MCF 10A (cell line): ENCODE results near the gene FIBCD1. TPM values are rescaled to one million over a fixed set of nuclear protein-coding genes. Genes with fewer than 3 reads are reported as not detected.

Experiments
- BruUV-seq: library from RNA; stranded (reverse); fragments of 400-500 nt; replicated peaks from 2 replicates; lab custom pipeline; 2021; lab: Mats Ljungman, UMichigan
- CTCF ChIA-PET: fragments of 300-600 bp; sonication (Branson Sonifier 250); formaldehyde crosslinking; extraction: SDS; loops from one replicate; lab custom pipeline; 2021; ENCODE audit warnings: antibody characterized with exemption, inconsistent platforms; lab: Yijun Ruan, JAX
- POLR2A ChIA-PET: fragments of 300-600, 350-650 bp; sonication (Branson Sonifier 250); formaldehyde crosslinking; extraction: SDS; loops from one replicate; lab custom pipeline; 2020; ENCODE audit warnings: antibody characterized with exemption, inconsistent platforms; lab: Yijun Ruan, JAX
- DNase-seq: peaks from one replicate; pipeline ENCODE4 v3.0.0-alpha.2; 2018; ENCODE audit not compliant: unreplicated experiment
- H3K27ac Mint-ChIP-seq: one replicate; pipeline ENCODE4 v1.8.0; 2022; ENCODE audit warnings: mild to moderate bottlenecking, low read depth, mixed read lengths; ENCODE audit not compliant: unreplicated experiment
- H3K27me3 Mint-ChIP-seq: one replicate; pipeline ENCODE4 v1.8.0; 2022; ENCODE audit warnings: mixed read lengths; ENCODE audit not compliant: insufficient read depth, unreplicated experiment
- H3K36me3 Mint-ChIP-seq: one replicate; pipeline ENCODE4 v1.8.0; 2022; ENCODE audit warnings: mild to moderate bottlenecking, moderate library complexity, mixed read lengths; ENCODE audit not compliant: insufficient read depth, unreplicated experiment
- H3K4me1 Mint-ChIP-seq: one replicate; pipeline ENCODE4 v1.8.0; 2022; ENCODE audit warnings: mixed read lengths; ENCODE audit not compliant: insufficient read depth, unreplicated experiment
- H3K4me3 Mint-ChIP-seq: one replicate; pipeline ENCODE4 v1.8.0; 2022; ENCODE audit warnings: mild to moderate bottlenecking, moderate library complexity, mixed read lengths; ENCODE audit not compliant: unreplicated experiment
- H3K9me3 Mint-ChIP-seq: one replicate; pipeline ENCODE4 v1.8.0; 2022; ENCODE audit warnings: mixed read lengths; ENCODE audit not compliant: unreplicated experiment
- intact Hi-C: fragments of 100-400 bp; cut with micrococcal nuclease; formaldehyde crosslinking; loops from 2 replicates; pipeline ENCODE4 v1.14.1; 2022
- total RNA-seq: library from RNA; stranded (reverse); gene quantifications from 2 replicates; pipeline ENCODE4 v1.2.3, GENCODE V29; 2022
- TF ChIP-seq, protein P1 (sequence below): fragments of 200-600 bp; IDR thresholded peaks from one replicate; pipeline ENCODE4 v1.8.0; 2022; ENCODE audit warnings: antibody characterized with exemption, mild to moderate bottlenecking; ENCODE audit not compliant: unreplicated experiment

FIBCD1 gene
- total RNA-seq, 1 experiment from 2014 or later, result 1.6 TPM

DNA sequence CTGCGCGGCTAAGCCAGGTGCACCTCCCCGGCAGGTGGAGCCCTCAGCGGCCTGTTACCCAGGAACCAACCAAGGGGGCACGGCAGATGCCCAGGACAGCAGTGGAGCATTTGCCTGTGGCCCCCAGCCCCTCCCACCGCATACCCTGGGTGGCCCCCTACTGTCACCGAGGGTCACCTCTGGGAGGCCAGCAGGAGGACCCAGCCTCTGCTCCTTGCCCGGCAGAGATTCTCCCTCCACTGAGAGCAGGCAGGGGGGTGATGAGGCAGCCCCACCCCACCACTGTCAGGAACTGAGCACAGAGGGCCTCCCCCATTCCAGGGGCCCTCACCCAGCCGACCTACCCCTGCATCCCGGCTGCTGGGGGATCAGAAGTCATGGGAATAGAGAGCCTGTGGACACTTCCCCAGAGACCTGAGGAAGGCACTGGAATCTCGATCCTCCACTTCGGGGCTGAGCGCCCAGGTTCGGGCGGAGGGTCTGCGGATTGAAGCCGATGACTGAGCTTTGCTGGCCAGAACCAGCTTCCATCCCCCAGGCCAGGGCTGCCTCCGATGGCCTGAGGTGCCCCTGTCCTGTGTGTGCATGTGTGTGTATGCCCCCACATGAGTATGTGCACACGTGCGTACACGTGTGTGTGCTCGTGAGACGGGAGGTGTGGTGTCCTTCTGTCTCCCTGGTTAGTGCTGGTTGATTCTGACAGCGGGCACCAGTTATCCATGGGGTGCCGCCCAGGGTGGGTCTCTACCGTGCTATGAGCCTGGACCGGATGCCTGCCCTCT is 42.6 kb downstream of the FIBCD1 start, which contains the start of gene QRFP:
Gene QRFP (minus strand): TSS at position 580 of the 782 bp plus-strand sequence. CDS start 2,974 bp downstream, outside the sequence.
- no TSS peak for BruUV-seq
- intact Hi-C loops, result loop anchor here (1.0 kb wide), 1 partner anchor 45 kb away; no protein-coding TSS in a partner anchor
- Mint-ChIP-seq H3K27ac (no peak within 1 kb of the TSS), H3K4me1 (no peaks in the 10 kb centered on the region), H3K4me3 (no peak within 1 kb of the TSS), H3K36me3 (peaks cover 26% of the 10 kb centered on the region), H3K27me3 (peaks cover 12% of the 10 kb centered on the region), H3K9me3 (no peaks in the 10 kb centered on the region)
- POLR2A ChIA-PET, result no interaction called here
- DNase-seq, result no peak
- TF ChIP-seq, protein P1, sequence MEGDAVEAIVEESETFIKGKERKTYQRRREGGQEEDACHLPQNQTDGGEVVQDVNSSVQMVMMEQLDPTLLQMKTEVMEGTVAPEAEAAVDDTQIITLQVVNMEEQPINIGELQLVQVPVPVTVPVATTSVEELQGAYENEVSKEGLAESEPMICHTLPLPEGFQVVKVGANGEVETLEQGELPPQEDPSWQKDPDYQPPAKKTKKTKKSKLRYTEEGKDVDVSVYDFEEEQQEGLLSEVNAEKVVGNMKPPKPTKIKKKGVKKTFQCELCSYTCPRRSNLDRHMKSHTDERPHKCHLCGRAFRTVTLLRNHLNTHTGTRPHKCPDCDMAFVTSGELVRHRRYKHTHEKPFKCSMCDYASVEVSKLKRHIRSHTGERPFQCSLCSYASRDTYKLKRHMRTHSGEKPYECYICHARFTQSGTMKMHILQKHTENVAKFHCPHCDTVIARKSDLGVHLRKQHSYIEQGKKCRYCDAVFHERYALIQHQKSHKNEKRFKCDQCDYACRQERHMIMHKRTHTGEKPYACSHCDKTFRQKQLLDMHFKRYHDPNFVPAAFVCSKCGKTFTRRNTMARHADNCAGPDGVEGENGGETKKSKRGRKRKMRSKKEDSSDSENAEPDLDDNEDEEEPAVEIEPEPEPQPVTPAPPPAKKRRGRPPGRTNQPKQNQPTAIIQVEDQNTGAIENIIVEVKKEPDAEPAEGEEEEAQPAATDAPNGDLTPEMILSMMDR, result peak; percentile 7
- CTCF ChIA-PET, result interaction anchor here (0.7 to 2.2 kb wide), 3 partner anchors 150 to 286 kb away, joined by 3 to 7 read pairs (median 5); no protein-coding TSS in a partner anchor

GRCh38 chr9:130895481-130896232 is 43.4 kb downstream of the FIBCD1 start:
- Mint-ChIP-seq H3K9me3 (no peaks in the 10 kb centered on the region), H3K27ac (peak overlapping the region; percentile 29), H3K27me3 (peaks cover 7% of the 10 kb centered on the region), H3K36me3 (peaks cover 24% of the 10 kb centered on the region), H3K4me3 (no peak overlapping the region), H3K4me1 (no peaks in the 10 kb centered on the region)
- TF ChIP-seq, protein P1, result no peak
- no TSS peak for BruUV-seq
- DNase-seq, result peak; percentile 3
- intact Hi-C loops, result loop anchor here (1.0 kb wide), 1 partner anchor 46 kb away; no protein-coding TSS in a partner anchor
- CTCF ChIA-PET, result interaction anchor here (0.5 to 2.2 kb wide), 3 partner anchors 151 to 184 kb away, joined by 3 to 7 read pairs (median 3); no protein-coding TSS in a partner anchor
- POLR2A ChIA-PET, result interaction anchor here (0.6 kb wide), 1 partner anchor 56 kb away, joined by 3 read pairs; no protein-coding TSS in a partner anchor

GRCh38 chr9:130895038-130895437 is 44.0 kb downstream of the FIBCD1 start:
- CTCF ChIA-PET, result interaction anchor here (0.6 to 2.2 kb wide), 4 partner anchors 29 to 159 kb away, joined by 3 to 7 read pairs (median 4); no protein-coding TSS in a partner anchor
- peak overlapping the region; percentile 29 for H3K27ac Mint-ChIP-seq
- intact Hi-C loops, result no loop called here
- no peaks in the 10 kb centered on the region for H3K4me1 Mint-ChIP-seq
- H3K36me3 Mint-ChIP-seq, result peaks cover 28% of the 10 kb centered on the region
- no peak for DNase-seq
- POLR2A ChIA-PET, result interaction anchor here (0.6 to 0.7 kb wide), 3 partner anchors 33 to 56 kb away, joined by 3 read pairs; no protein-coding TSS in a partner anchor
- BruUV-seq, result no TSS peak
- H3K4me3 Mint-ChIP-seq, result no peak overlapping the region
- no peaks in the 10 kb centered on the region for H3K9me3 Mint-ChIP-seq
- TF ChIP-seq, protein P1, result no peak
- H3K27me3 Mint-ChIP-seq, result peaks cover under 1% of the 10 kb centered on the region
